ENCODE results near the gene C15orf62.

DNA sequence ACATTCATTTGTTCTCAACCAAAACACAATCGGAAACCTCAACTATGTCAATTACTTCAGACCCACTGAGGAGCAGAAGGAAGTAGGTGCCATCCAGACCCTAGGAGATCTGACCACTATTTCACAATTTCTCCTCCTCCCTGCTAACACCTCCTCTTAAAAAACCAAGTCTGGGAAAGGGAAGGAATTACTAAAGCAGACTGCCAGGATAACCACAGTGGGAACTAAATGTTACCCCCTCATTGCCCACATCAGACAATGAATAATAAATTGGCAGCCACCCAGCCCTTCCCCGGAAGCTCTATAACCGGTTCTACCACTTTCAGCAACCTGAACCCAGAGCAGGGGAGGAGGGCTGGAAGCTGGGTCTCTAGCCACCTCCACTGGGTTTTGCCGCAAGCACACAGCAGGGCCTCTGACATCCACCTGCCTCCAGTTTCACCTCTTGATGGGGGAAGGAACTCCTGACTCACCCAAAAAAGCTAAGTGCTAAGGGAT, 17.6 kb downstream of the C15orf62 start:
- TF ChIP-seq POLR2A (IDR thresholded peaks at IDR 0.05) (no peak), EP300 (IDR thresholded peaks at IDR 0.05) (no peak)
- TF ChIP-seq, protein P1, sequence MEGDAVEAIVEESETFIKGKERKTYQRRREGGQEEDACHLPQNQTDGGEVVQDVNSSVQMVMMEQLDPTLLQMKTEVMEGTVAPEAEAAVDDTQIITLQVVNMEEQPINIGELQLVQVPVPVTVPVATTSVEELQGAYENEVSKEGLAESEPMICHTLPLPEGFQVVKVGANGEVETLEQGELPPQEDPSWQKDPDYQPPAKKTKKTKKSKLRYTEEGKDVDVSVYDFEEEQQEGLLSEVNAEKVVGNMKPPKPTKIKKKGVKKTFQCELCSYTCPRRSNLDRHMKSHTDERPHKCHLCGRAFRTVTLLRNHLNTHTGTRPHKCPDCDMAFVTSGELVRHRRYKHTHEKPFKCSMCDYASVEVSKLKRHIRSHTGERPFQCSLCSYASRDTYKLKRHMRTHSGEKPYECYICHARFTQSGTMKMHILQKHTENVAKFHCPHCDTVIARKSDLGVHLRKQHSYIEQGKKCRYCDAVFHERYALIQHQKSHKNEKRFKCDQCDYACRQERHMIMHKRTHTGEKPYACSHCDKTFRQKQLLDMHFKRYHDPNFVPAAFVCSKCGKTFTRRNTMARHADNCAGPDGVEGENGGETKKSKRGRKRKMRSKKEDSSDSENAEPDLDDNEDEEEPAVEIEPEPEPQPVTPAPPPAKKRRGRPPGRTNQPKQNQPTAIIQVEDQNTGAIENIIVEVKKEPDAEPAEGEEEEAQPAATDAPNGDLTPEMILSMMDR (IDR thresholded peaks at IDR 0.05) = no peak

Data from tibial nerve (tissue), 4 donors.